GM18498 (cell line): ENCODE measurements around the gene ACACB.

Experiments
- ATAC-seq: cut with Tn5 transposase; IDR thresholded peaks from one replicate; pipeline ENCODE4 v1.9.1; 2021; ENCODE audit warnings: mild to moderate bottlenecking, moderate library complexity; ENCODE audit not compliant: unreplicated experiment

ACACB gene

GRCh38 chr12:109250523-109250922 is 134.1 kb downstream of the ACACB start:
- ATAC-seq: no peak

- no peak for ATAC-seq
Measured at GRCh38 chr12:109252799-109253198, 136.4 kb downstream of the ACACB start.

GRCh38 chr12:109253913-109254544 is 137.6 kb downstream of the ACACB start:
- no peak for ATAC-seq

GRCh38 chr12:109255377-109255776 is 139.0 kb downstream of the ACACB start:
- ATAC-seq: no peak

GRCh38 chr12:109256011-109256410 is 139.6 kb downstream of the ACACB start:
- no peak for ATAC-seq

GRCh38 chr12:109258201-109258600 is 141.8 kb downstream of the ACACB start:
- no peak for ATAC-seq

GRCh38 chr12:109258607-109259544 is 142.5 kb downstream of the ACACB start:
- no peak for ATAC-seq

GRCh38 chr12:109259545-109259895 is 143.1 kb downstream of the ACACB start:
- ATAC-seq: no peak

- ATAC-seq: no peak
Measured at GRCh38 chr12:109261087-109261486, 144.7 kb downstream of the ACACB start.

GRCh38 chr12:109261939-109262338 is 145.6 kb downstream of the ACACB start:
- ATAC-seq: no peak

- ATAC-seq: no peak
Measured at GRCh38 chr12:109263439-109263838, 147.1 kb downstream of the ACACB start.

- no peak for ATAC-seq
Measured at GRCh38 chr12:109264095-109264942, 147.9 kb downstream of the ACACB start.

GRCh38 chr12:109264943-109265650 is 148.7 kb downstream of the ACACB start:
- ATAC-seq: no peak

GRCh38 chr12:109266106-109266879 is 149.9 kb downstream of the ACACB start:
- ATAC-seq: no peak

- ATAC-seq: no peak
Measured at GRCh38 chr12:109267361-109267760, 151.0 kb downstream of the ACACB start.

- ATAC-seq: no peak
Measured at GRCh38 chr12:109268896-109269295, 152.5 kb downstream of the ACACB start.

- no peak for ATAC-seq
Measured at GRCh38 chr12:109269428-109269827, 153.0 kb downstream of the ACACB start.

- no peak for ATAC-seq
Measured at GRCh38 chr12:109270494-109270893, 154.1 kb downstream of the ACACB start.

GRCh38 chr12:109271418-109271817 is 155.0 kb downstream of the ACACB start:
- no peak for ATAC-seq

GRCh38 chr12:109273354-109273753 is 157.0 kb downstream of the ACACB start:
- ATAC-seq: no peak
